ACC112 (cell line): Measurements from ENCODE around the gene TMTC4.

Experiments used
- H2AFZ ChIP-seq: fragments of 200-600 bp; sonication (generic); one replicate; pipeline ENCODE4 v1.6.0; 2017; ENCODE audit warnings: antibody characterized with exemption, low read length; ENCODE audit not compliant: unreplicated experiment
- H3K27ac ChIP-seq: fragments of 200-600 bp; sonication (generic); 2 replicates; pipeline ENCODE4 v1.5.1; 2014; ENCODE audit warnings: low read depth, mild to moderate bottlenecking, antibody characterized with exemption, low read length, moderate library complexity
- H3K27me3 ChIP-seq: fragments of 200-600 bp; sonication (generic); 2 replicates; pipeline ENCODE4 v1.6.1; 2014; ENCODE audit warnings: mild to moderate bottlenecking, antibody characterized with exemption, low read length, moderate library complexity, mixed read lengths; ENCODE audit not compliant: insufficient read depth
- H3K36me3 ChIP-seq: fragments of 200-600 bp; sonication (generic); 2 replicates; pipeline ENCODE4 v1.6.1; 2016; ENCODE audit warnings: mild to moderate bottlenecking, antibody characterized with exemption, low read length, moderate library complexity, mixed read lengths; ENCODE audit not compliant: insufficient read depth
- H3K4me1 ChIP-seq: fragments of 200-600 bp; sonication (generic); one replicate; pipeline ENCODE4 v1.6.1; 2016; ENCODE audit warnings: low read length, mixed read lengths; ENCODE audit not compliant: insufficient read depth, unreplicated experiment, control insufficient read depth
- H3K4me3 ChIP-seq: fragments of 200-600 bp; sonication (generic); 2 replicates; pipeline ENCODE4 v1.5.1; 2014; ENCODE audit warnings: mild to moderate bottlenecking, low read depth, low read length
- H3K79me2 ChIP-seq: fragments of 200-600 bp; sonication (generic); one replicate; pipeline ENCODE4 v1.6.0; 2016; ENCODE audit warnings: low read length; ENCODE audit not compliant: control insufficient read depth, unreplicated experiment, insufficient read depth

The TMTC4 gene

DNA sequence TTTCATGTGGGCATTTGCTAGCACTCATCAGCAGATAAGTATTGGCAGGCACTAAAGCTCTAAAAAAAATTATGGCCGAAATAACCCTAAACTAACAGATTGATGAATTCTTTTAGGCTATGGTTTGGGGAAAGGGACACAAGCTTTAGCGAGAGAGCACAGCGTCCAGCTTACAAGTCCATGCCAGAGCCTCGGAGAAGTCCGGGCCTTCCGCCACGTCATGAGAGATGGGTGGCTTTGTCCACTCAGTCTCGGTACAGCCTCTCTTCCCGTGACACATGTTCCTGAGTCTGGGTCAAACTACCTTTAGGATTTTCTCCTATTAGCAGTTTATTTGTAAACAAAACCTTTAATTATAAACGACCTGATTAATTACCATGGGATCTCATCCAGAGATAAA lies 27.7 kb downstream of the TMTC4 start:
- Histone ChIP-seq H3K4me1 (no peaks in the 10 kb centered on the region), H3K27me3 (no peaks in the 10 kb centered on the region), H3K36me3 (no peaks in the 10 kb centered on the region), H3K27ac (no peak overlapping the region), H3K4me3 (no peak overlapping the region), H3K79me2 (no peaks in the 10 kb centered on the region), H2AFZ (no peak overlapping the region)

DNA sequence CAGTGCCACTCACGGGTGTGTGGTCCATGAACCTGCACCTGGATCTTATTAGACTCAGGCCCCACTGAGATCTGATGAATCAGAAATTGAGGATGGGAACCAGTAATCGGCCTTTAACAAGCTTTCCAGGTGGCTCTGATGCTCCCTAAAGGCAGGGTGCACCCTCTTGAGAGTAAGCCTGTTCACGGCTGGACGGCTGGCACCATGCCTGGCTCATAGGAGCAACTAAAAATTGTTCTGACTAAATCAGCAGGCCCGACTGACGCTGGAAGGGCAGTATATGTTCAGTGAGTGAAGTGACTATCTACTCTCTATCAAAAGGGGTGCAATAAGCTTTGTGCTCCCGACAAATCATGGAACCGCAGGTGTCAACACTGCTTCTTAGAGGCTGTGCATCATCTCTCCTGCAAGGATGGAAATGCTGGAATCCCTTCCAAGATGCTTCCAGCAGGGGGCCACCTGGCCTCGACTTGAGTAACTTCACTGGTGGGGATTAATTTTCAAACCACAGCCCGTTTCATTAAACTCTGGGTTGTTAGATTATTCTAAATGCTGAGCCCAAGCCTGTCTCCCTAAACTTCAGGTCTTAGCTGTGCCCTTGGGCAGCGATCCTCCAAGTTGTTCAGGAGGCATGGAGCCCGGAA lies 28.4 kb downstream of the TMTC4 start:
- Histone ChIP-seq H2AFZ (no peak overlapping the region), H3K4me1 (no peaks in the 10 kb centered on the region), H3K36me3 (no peaks in the 10 kb centered on the region), H3K4me3 (no peak overlapping the region), H3K27ac (no peak overlapping the region), H3K79me2 (no peaks in the 10 kb centered on the region), H3K27me3 (no peaks in the 10 kb centered on the region)

DNA sequence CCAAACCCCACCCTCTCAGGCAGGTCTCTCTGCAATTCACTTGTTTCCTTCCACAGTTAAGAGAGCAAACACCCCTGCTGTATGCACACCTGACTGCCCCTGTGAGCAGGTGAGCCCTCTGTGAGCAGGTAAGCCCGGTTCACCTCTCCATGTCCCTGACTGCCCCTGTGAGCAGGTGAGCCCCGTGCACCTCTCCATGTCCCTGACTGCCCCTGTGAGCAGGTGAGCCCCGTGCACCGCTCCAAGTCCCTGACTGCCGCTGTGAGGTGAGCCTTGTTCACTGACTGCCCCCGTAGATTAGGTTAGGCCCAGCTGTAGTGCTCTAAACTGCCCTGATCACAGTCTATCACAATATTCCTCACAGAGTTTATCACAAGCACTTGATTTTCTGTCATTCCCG lies 29.2 kb downstream of the TMTC4 start:
- Histone ChIP-seq H2AFZ (no peak overlapping the region), H3K4me1 (no peaks in the 10 kb centered on the region), H3K27ac (no peak overlapping the region), H3K27me3 (no peaks in the 10 kb centered on the region), H3K36me3 (no peaks in the 10 kb centered on the region), H3K4me3 (no peak overlapping the region), H3K79me2 (no peaks in the 10 kb centered on the region)

DNA sequence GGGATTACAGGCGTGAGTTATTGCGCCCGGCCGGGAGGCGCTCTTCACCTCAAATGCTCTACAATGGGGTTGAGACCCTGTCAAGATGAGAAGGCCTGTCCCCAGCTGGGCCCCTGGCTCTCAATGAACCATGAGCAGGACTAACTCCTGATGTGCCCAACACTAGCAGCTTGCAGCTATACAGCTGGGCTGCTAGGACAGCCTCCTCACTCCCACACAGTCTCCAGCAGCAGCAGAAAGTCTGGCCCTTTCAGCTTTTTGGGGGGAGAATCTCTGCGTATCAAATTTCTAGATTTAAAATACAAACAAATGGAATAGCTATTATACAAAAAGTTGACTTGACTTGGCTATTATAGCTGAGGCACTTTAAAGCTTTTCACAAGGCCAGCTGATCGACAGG lies 30.2 kb downstream of the TMTC4 start:
- no peaks in the 10 kb centered on the region for H3K36me3 ChIP-seq
- H3K79me2 ChIP-seq: no peaks in the 10 kb centered on the region
- no peak overlapping the region for H3K27ac ChIP-seq
- no peak overlapping the region for H3K4me3 ChIP-seq
- H2AFZ ChIP-seq: no peak overlapping the region
- no peaks in the 10 kb centered on the region for H3K4me1 ChIP-seq
- H3K27me3 ChIP-seq: no peaks in the 10 kb centered on the region

DNA sequence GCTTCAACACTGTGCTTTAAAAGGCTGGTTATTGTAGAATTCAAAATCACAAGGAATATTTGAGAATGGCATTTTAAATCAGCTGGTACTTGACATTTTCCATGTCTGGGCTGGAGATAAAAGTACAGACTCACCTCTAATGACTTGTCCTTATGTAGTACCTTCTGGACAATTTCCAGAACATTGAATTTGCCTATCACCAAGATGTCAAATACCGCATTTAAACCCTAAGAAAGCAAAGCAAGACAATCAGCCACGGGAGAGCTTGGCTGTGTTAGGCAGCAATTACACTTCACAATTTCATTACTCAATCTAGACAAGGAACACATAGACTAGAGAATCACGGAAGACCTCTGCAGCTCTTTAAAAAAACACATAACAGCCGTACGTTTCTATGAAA lies 36.8 kb downstream of the TMTC4 start:
- Histone ChIP-seq H3K4me1 (no peaks in the 10 kb centered on the region), H3K27me3 (no peaks in the 10 kb centered on the region), H2AFZ (no peak overlapping the region), H3K36me3 (no peaks in the 10 kb centered on the region), H3K27ac (no peak overlapping the region), H3K79me2 (no peaks in the 10 kb centered on the region), H3K4me3 (no peak overlapping the region)

DNA sequence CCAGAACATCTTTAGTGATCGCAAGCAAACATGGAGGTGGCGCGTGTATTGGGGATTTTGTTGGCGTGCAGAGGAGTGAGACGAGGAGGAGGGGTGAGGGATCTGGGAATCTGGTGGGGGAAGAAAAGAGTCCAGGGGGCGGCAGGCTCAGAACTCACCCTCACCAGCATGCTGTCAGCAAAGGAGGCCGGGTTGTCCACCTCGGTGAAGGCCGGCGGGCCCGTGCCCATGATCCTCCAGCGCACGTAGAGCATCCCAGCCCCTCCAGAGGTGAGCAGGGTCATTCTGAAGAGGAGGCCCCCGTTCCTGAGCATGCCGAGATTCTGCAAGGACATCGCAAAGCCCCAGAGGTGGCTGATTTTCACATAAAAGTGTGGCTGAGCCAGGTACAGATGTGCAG lies 37.2 kb downstream of the TMTC4 start:
- no peak overlapping the region for H3K4me3 ChIP-seq
- no peaks in the 10 kb centered on the region for H3K79me2 ChIP-seq
- H3K27me3 ChIP-seq: no peaks in the 10 kb centered on the region
- no peak overlapping the region for H2AFZ ChIP-seq
- no peaks in the 10 kb centered on the region for H3K4me1 ChIP-seq
- no peaks in the 10 kb centered on the region for H3K36me3 ChIP-seq
- no peak overlapping the region for H3K27ac ChIP-seq

DNA sequence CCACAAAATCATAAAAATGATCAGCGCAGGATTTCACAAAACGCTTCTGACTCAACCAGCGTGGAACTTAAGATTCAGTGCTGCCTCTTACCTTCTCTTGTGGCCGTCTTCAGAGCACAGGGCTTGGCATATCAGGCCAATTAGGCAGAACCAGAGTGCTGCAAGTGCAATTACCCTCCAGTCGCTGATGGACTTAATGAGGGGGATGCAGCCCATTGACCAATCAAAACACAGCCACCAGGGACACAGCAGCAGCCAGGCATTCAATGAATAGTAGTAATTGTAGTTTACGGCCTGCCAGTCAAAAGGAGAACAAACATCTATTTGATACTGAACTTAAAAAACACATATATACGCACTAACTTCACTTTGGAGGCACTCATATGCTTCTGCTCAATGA lies 38.2 kb downstream of the TMTC4 start:
- no peaks in the 10 kb centered on the region for H3K27me3 ChIP-seq
- H3K36me3 ChIP-seq: no peaks in the 10 kb centered on the region
- no peak overlapping the region for H2AFZ ChIP-seq
- no peaks in the 10 kb centered on the region for H3K79me2 ChIP-seq
- no peak overlapping the region for H3K4me3 ChIP-seq
- H3K4me1 ChIP-seq: no peaks in the 10 kb centered on the region
- no peak overlapping the region for H3K27ac ChIP-seq

DNA sequence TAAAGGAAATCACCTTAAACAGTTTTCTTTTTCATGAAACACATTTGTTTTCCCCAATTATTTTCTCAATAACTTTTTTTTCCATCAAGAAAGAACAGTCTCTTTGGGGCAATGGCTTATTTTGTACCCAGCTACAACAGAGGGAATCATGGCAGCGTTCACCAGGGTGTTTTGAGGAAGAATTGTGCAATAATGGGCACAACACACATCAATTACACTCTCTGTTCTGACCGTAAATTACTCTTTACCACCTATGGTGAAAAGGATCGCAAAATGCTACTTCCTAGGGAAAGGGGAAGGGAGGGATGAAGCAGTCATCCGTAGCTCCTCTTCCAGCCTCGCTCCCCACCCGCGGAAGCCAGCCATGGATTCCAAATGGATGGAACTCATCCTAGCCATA lies 38.6 kb downstream of the TMTC4 start:
- Histone ChIP-seq H3K4me1 (no peaks in the 10 kb centered on the region), H3K27me3 (no peaks in the 10 kb centered on the region), H3K79me2 (no peaks in the 10 kb centered on the region), H2AFZ (no peak overlapping the region), H3K27ac (no peak overlapping the region), H3K4me3 (no peak overlapping the region), H3K36me3 (no peaks in the 10 kb centered on the region)

DNA sequence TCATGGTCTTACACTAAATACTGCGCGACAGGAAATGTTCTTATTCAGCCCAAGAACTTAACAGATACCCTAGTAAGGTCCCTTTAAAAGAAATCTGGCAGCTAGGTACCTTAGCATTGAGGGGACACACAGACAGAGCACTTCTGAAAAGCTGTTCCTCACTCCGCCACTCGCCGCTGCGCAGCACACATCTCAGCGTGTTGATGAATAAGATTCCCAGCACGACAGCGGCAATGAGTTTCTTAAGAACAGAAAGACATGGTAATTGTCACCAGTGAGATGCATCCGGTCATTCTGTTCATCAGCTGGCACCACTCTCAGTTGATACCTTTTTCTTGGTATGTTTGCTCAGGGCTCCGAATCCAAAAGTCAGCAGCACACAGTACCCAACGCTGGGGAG lies 39.9 kb downstream of the TMTC4 start:
- Histone ChIP-seq H3K4me1 (no peaks in the 10 kb centered on the region), H3K4me3 (no peak overlapping the region), H3K27ac (no peak overlapping the region), H3K79me2 (no peaks in the 10 kb centered on the region), H3K27me3 (no peaks in the 10 kb centered on the region), H3K36me3 (no peaks in the 10 kb centered on the region), H2AFZ (no peak overlapping the region)

DNA sequence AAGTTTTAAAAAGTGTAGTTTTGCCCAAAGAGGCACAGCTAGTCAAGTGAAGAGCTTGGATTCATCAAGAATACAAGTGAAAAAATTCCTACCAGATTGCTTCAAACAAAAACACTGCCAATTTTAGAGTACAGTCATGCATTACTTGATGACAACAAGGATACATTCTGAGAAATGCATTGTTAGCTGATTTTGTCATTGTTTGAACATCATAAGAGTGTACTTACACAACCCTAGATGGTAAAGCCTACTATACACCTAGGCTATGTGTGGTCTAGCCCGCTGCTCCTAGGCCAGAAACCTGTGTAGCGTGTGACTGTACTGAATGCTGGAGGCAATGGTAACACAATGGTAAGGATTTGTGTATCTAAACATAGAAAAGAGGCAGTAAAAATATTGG lies 41.1 kb downstream of the TMTC4 start:
- Histone ChIP-seq H3K36me3 (no peaks in the 10 kb centered on the region), H3K4me1 (no peaks in the 10 kb centered on the region), H3K27me3 (no peaks in the 10 kb centered on the region), H3K4me3 (no peak overlapping the region), H2AFZ (no peak overlapping the region), H3K27ac (peak overlapping the region; percentile 17; the same call in 1 of the 2 replicates), H3K79me2 (no peaks in the 10 kb centered on the region)

DNA sequence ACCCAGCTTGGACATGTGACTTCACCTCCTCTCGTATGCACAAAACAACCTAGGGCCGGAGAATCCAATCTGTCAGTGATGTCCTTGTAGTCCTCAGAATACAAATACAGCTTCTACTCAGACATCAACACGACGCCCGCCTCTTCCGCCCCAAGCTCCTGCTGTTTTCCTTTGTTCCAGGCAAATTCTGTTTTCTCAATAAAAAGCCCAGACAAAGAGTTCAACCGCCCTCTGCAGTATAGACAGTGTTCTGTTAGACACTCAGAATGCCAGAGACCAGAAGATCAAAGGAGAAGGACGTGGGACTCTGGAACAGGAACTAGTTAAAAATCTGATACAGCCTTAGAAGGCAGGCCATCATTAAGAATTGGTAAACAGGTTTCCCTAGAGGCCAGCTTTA lies 44.0 kb downstream of the TMTC4 start:
- Histone ChIP-seq H3K79me2 (no peaks in the 10 kb centered on the region), H3K27ac (no peak overlapping the region), H2AFZ (no peak overlapping the region), H3K27me3 (no peaks in the 10 kb centered on the region), H3K4me3 (no peak overlapping the region), H3K36me3 (no peaks in the 10 kb centered on the region), H3K4me1 (no peaks in the 10 kb centered on the region)
